RPMI8226 (cell line): ENCODE data around the gene SBK2.
"Not testable (repeated sequence)": the region's sequence is repeated elsewhere in the genome, so short reads cannot be mapped to it uniquely, and the experiment has no call there.

Experiments
- DNase-seq: peaks from one replicate; pipeline ENCODE4 v3.0.0-alpha.2; 2015

The SBK2 gene

GRCh38 chr19:55498246-55498840, 38.6 kb downstream of the SBK2 start:
- DNase-seq, result no peak

GRCh38 chr19:55497763-55498162, 39.2 kb downstream of the SBK2 start:
- no peak for DNase-seq

GRCh38 chr19:55496820-55497219, 40.1 kb downstream of the SBK2 start:
- not testable (repeated sequence) for DNase-seq

GRCh38 chr19:55495646-55496349, 41.1 kb downstream of the SBK2 start:
- no peak for DNase-seq

- DNase-seq, result no peak
Measured at GRCh38 chr19:55494172-55494761, 42.7 kb downstream of the SBK2 start.

GRCh38 chr19:55493645-55494171, 43.2 kb downstream of the SBK2 start:
- no peak for DNase-seq

- no peak for DNase-seq
Measured at GRCh38 chr19:55493052-55493644, 43.8 kb downstream of the SBK2 start.

GRCh38 chr19:55492362-55492944, 44.5 kb downstream of the SBK2 start:
- peak; percentile 85 for DNase-seq

GRCh38 chr19:55491546-55492360, 45.2 kb downstream of the SBK2 start:
- DNase-seq, result peak; percentile 88

GRCh38 chr19:55490478-55491432, 46.2 kb downstream of the SBK2 start:
- no peak for DNase-seq

GRCh38 chr19:55489711-55490477, 47.0 kb downstream of the SBK2 start:
- DNase-seq, result no peak

GRCh38 chr19:55488986-55489710, 47.8 kb downstream of the SBK2 start:
- DNase-seq, result no peak

- DNase-seq, result no peak
Measured at GRCh38 chr19:55487924-55488687, 48.8 kb downstream of the SBK2 start, which contains the start of gene SSC5D. Gene SSC5D, plus strand, starts transcription at chr19:55488436. Its CDS starts 154 bp downstream, at chr19:55488590.

GRCh38 chr19:55486971-55487923, 49.7 kb downstream of the SBK2 start:
- no peak for DNase-seq

GRCh38 chr19:55486043-55486970, 50.6 kb downstream of the SBK2 start:
- no peak for DNase-seq

- DNase-seq, result no peak
Measured at GRCh38 chr19:55485439-55486011, 51.4 kb downstream of the SBK2 start.
